GM18511 (cell line): ENCODE results near the gene AGER.
"Not testable (repeated sequence)": the region's sequence is repeated elsewhere in the genome, so short reads cannot be mapped to it uniquely, and the experiment has no call there.

Experiments used
- ATAC-seq: cut with Tn5 transposase; IDR thresholded peaks from one replicate; pipeline ENCODE4 v1.9.1; 2021; ENCODE audit warnings: mild to moderate bottlenecking, moderate library complexity; ENCODE audit not compliant: unreplicated experiment

AGER gene

DNA sequence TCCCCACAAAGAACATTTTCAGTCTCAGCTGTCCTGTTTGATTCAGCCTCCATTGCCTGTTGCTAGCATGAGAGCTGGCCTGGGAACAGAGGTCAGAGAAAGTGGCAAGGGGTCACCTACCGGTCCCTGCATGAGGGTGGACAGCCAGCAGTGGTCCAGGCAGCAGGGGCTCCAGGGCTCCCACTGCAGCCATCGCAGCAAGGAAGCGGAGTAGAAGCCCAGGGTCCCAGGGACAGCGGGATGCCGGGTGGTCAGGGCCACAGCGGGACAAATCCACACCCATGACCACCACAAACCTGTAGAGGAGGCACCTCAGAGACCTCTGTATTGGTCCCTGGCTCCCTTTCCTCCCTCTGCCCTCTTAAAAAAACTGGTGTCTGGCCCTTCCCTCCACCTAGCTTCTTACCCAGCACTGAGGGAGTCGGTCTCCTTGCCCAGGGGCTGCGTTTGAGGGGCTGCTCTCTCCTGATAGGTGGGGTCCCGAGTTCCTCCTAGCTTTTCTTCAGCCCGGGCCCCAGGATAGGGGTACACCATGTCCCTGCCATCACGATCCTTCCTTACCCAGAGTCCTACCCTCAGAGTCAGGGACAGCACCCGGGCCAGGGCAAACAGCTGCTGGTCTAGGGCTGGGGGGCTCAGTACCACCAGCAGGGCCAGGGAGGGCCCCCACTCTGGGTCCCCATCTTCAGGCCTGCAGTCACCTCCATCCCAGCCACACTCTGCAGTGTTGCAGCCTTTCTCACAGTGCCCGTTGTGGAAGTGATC, 16.8 kb upstream of the AGER start:
- no peak for ATAC-seq

DNA sequence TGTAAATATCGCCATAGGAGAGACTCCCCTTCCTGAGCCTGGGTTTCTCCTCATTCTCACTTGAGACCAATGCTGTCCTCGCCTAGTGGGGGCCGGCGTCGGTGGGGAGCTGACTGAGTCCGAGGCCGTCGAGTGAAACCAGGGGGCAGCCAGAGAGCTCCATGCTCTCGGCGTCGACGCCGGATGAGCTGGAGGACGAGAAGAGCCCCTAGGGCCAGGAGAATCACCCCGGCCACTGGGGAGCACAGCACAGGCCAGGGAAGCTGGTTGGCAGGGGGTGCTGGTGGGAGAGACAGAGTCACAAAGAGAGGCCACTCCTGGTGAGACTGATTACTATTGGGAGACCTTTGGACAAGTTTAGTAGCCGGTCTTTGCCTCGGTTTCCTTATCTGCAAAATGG, 14.8 kb upstream of the AGER start:
- ATAC-seq = no peak

DNA sequence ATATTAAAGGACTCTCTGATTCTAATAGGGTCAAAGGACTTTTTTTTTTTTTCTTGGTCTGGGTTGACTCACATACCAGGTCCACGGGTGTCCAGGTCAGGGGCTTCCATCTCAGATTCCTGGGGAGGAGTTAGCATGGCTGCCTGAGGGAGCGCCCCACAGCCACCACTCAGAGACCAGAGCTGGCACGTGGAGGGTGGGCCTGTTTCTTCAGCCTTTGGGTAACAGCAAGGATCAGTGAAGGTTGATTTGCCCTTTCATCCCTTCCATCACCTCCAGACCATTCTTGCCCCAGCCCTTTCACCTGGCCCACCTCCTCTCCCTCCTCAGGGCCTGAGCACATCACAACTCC, 14.3 kb upstream of the AGER start:
- ATAC-seq = no peak

DNA sequence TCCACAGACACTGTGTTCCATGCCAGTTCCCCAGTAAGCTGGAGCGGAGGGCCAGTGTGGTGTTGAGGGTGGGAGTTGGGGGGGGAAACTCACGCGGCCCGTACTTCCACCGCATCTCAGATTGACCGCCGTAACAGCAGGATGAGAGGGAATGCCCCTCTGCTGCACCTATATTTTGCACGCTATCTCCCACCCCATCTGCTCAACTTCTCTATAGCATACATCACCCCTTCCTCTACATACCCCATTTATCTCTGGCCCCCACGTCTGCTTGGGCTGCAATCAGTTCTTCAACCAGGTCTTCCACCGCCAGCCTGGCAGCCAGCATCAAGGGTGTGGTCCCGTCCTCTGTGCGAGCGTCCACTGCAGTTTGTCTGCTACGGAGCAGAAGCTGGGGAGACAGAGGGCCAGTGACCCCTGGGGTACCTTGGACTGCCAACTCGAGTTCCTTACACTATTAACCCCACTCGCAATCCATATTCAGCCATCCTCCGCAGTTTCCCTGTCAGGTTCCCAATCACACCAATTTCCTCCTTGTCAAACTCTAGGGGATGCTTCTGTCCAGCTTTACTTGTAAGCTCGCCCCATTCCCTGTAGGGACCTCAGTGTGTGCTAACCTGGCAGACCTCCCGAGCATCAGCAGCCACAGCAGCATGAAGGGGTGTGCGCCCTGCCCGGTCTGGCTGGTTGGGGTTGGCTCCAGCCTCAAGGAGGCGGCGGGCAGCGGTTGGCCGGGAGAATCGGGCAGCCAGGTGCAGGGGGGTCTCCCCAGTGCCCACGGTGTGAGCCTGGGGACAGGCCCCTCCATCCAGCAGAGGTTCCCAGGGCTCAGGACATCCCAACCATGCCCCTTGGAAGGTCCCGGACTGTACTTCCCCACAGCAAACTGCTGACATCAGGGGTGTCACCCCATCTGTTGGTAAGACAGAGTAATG, 12.9 kb upstream of the AGER start:
- no peak for ATAC-seq

DNA sequence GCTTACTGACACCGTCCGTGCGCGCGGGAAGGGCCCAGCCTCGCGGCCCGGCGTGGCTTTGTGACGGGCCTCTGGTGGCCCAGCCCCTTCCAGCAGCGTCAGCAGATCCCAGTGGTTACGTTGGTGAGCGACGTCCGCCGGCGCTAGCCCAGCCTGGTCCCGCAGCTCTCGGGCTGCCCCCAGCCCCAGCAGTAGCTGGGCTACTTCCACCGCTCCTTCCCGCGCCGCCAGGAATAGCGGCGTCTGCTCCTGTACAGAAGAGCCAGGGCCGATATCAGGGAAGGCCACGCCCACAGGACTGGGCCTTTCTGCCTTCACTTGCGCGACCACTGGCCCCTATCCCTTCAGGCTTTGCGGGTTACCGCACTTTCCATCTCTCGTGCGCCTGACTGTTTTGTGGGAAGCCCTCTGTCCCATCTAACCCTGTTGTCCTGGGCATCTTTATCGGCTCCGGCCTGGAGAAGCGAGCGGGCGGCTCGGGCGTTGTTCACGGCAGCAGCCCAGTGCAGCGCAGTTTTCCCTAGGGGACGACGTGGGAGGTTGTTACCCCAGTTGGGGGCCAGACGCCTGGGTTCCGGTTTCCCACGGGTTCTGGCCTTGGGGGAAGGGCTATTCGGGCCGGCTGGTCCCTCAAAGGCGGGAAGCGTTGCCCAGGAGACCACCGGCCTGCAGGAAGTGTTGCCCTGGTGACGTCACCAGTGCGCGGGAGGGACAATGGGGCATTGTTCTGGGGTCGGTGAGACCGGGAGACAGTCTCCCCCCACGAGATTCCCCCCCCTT, 12.0 kb upstream of the AGER start:
- peak; percentile 81 for ATAC-seq

DNA sequence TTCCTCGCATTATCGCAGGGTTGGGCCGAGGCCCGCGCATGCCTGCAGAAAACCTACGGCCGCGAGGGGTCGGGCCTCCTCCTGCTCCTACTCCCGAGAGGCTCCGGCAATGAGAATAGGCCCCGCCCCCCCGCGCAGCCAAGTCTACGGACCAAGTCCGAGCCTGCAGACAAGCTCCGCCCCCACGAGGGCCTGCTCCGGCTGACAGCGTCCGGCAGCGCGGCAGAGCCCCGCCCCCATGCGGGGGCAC, 11.5 kb upstream of the AGER start:
- peak; percentile 79 for ATAC-seq

DNA sequence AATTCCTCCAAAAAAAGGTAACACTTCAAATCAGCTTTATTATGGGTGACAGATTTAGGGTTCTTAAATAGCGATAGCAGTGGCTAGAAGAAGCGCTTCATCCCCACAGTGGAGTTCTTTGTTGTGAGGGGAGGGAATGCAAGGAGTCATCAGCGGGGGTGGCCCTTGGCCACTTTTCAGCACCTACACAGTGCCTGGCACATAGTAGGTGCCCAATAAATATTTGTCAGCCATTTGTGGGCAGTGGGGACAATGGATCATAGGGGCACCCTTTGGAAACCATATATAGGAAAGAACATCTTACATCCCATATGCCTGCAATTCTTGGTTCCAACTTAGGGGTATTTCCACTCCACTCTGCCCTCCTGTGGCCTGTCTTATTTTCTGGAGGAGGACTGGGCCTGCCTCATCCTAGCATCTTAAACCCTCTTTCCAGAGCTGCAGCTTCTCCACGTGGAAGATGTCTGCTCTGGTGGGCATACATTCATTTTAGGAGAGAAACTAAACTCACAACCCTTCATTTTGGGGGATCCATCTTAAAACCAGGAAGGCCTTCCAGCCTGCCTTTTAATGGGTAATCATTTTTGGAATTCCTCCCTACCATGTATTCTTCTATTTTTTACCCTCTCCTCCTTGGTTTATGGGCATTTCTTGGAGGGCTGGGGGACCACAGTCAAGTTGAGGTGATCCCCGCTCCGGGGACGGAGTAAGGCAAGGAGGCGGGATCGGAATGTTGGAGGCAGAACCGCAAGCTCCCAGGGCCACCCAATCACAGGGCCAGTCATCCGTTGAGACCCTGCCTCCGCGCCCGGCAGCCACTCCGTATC, 11.0 kb upstream of the AGER start:
- no peak for ATAC-seq

DNA sequence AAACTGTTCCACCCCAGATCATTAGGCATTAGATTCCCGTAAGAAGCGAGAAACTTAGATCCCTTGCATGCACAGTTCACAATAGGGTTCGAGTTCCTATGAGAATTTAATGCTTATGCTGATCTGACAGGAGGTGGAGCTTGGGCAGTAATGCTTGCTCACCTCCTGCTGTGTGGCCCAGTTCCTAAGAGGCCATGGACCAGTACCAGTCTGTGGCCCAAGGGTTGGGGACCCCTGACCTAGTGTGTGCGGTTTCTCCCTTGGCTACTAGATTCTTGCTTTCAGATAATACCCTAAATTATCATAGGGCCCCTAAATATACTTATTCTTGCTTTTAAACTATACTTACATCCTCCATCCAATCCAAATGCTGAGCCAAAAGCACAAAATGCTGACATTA, 10.3 kb upstream of the AGER start:
- ATAC-seq = no peak

DNA sequence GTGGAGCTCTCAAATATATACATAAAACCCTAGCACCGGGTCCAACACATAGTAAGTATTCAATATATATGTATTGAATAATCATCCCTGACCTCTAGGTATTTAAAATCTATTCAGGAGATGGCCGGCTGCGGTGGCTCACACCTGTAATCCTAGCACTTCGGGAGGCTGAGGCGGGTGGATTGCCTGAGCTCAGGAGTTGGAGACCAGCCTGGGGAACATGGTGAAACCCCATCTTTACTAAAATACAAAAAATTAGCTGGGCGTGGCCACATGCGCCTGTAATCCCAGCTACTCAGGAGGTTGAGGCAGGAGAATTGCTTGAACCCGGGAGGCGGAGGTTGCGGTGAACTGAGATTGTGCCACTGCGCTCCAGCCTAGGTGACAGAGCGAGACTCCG, 9.0 kb upstream of the AGER start:
- ATAC-seq = not testable (repeated sequence)

DNA sequence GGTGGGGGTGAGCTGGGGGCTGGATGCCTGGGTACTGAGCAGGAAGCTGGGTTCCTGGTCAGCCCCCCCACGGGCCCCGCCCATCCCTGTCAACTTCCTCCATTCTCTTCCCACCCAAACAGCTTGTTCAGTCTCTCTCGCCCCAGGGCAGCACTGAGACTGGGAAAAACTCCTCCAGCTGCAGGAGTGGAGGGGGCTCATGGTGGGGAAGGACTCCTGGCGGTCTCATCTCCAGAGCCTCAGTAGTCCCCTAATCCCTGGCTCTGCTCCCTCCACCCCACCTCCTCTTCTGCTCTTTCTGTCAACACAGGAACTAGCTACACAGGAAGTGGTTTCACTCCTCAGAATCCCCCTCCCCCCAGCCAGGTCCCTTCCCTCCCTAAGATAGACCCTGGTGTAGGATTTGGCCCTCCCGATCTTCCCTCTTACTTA, 8.6 kb upstream of the AGER start, which contains the start of gene GPSM3:
Gene GPSM3, minus strand, starts transcription at position 36 of the 432 bp plus-strand sequence. CDS start 130 bp downstream, outside the sequence.
- no peak for ATAC-seq

DNA sequence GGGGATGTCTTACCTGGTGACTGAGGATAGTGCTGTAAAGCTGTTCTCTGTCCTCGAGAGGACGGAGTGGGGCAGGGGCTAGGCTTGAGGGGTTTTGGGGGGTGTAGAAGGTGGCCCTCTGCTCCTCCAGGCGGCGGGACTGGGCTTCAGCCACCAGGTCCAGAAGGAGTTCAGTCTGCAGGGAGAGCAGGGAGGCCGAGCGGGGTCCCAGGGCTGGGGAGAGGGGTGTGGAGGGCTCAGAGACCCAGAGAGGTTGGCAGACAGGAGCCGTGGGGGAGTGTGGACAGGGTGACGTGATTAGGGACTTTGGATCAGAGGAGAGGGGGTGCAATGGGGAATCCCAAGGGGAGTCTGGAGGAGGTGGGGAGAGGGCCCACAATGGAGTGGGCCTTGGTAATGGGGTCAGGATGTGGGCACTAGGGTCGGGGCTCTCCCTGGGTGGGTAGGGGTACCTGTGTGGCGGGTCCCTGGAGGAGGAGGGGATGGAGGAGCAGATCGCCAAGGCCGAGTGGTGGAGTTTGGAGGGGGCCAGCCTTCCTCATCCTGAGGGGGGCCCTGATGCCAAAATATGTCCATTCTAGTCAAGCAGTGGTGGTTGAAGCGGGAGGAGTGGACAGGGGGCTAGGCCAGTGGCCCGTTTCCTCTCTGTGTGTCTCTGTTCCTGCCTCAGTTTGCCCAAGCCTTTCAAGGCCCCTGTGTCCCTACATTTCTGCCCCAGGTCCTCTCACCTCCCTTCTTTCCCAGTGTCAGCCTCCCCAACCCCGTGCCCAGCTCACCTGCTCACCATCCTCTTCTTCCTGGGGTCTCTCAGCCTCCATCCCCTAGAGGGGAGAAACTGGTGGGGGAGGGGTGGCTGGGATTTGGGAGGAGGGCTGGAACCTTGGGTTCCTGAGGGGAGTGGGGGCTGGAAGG, 7.9 kb upstream of the AGER start:
- no peak for ATAC-seq

DNA sequence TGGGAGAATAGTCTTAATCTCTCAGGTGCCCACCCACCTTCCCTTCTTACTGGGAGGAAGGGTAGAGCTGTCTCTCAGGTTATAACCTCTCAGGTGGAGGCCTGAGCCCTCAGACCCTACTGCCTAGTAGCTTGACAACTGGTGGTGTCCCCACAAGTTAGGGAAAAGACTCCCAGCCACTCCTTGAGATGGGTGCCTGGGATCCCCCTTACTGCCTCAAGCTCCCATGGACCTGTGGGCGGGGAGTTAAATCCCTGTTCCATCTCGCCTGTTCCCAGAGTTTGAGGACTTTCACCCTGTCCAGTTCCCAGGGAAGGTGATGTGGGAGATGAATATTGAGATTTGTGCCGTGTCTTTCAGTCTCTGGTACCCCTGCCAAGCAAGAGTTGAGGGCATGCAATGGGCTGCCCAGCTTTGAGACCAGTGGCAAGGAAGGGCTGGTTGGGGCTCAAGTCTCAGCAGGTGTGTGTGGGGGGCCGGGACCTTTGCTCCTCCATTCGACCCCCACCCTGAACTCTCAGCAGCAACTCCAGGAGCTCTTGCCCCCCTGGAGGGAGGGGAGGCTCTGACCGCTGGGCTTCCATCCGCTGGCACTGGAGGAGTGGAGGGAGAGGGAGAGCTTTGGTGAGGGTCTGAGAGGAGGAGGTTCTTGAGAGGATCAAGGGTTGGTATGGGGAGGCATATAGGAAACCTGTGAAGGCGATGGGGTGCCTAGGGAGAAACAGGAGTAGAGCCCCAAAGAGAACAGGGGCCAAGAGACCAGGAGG, 7.0 kb upstream of the AGER start:
- ATAC-seq = no peak

DNA sequence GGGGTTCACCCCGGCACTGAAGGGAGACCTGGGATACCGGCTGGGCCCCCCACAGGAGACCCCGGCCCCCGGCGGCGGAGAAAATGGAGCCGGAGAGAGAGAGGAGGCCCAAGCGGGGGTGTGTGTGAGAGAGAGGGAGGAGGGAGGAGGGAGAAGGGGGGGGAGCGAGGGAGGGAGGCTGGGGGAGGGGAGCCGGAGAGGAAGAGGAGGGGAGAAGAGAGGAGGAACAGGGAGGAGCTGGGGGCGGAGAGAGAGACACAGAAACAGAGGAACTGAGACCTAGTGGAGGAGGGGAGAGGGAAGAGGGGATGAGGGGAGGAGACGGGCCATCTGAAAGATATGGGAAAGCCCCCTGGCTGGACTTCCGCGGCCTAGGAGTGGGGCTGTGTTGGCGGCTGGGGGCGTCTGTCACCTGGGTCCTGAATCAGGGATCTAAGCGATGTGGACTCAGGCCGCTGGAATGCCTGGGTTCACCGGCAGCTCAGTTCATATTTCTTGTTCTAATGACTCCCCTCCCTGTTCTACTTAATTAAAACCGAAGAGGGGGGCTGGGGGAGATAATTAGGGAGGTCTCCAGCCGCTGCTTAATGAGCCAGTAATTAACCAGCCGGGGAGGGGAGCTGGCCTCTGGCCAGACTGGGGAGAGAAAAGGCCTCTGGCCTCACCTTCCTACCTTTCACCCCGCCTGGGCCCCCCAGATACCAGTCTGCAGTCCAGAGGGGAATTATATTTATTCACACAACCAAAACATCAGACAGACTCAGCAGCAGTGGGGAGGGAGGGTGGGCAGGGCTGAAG, 6.2 kb upstream of the AGER start, which contains the start of gene PBX2:
Gene PBX2, minus strand, starts transcription at position 149 of the 798 bp plus-strand sequence. CDS start 287 bp downstream, outside the sequence.
- ATAC-seq = peak; percentile 65

DNA sequence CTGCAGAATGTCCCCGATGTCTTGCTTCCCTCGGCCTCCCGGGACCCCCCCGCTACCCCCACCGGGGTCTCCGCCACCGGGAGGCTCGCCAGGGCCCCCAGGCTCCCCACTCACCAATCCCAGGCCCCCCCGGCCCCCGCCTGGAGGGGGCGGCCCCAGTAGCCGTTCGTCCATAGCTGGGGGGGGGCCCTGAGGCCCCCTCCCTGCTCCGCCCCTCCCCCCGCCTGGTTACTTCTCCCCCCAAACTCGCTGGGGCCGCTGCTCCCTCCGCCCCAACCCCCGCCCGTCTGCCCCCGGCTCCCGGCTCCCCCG, 5.6 kb upstream of the AGER start:
- no peak for ATAC-seq

DNA sequence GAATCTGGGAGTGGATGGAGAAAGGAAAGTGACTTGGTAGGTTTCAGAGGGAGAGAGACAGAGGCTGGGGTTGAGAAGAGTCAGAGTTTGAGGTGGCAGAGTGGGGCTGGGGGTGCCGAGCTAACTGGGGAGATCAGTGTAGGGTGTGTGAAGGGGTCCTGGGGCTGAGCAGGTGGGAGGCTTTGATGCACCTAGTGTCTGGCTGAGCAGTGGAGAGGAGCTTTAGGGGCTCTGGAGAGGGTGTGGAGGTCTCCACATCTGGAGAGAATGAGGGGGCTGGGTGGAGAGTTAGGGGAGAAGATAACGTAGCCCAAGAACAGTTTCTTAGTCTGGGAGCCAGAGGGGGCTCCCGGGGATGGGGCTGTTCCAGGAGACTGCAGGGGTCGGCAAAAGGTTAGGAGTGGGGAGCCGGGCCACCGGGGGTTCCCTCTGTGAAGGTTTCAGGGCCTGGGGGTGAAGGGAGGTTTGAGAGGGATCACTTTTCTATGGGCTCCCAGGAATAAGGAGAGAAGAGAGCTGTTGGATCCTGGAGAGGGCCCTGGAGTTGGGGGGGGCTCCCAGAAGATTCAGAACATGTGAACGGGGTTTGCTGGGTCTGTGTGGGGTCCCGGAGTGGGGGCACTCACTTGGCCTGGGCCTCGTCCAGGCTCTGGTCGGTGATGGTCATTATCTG, 5.2 kb upstream of the AGER start:
- no peak for ATAC-seq

DNA sequence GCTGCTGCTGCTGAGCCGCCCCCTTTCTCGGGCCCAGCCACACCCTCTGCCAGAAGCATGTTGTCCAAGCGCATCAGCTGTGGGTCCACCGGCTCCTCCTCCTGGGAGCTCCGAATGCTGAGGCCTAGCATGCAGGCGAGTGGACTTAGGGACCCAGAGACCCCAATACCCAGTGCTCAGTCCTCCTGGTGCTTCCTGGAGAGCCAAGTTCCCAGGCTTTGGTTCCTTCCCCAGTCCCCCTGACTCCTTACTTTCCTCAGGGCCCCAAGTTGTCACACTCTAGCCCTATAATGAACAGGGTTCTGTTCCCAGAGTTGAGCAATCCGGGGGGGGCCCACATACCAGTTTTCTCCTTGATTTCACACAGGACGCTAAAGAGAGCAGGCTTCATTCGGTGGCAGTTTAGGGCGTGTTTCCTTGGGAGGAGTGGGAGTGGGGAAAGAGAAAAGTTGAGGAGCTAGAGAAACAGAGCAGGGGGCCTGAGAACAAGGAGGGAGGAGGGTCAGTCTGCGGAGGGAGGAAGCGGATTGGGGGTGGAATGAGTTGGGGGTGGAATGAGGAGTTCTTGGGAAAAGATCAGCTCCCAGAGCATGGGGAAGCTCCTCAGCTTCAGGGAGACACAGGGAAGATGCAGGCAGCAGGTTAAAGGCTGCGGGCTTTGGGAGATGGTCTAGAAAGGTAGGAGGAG, 4.5 kb upstream of the AGER start:
- ATAC-seq = no peak
